ENCODE results near the gene PCDHGA12. TPM values are rescaled to one million over a fixed set of nuclear protein-coding genes. Genes with fewer than 3 reads are reported as not detected.

Gene PCDHGA12
- total RNA-seq, 2 experiments from 2014 or later = not detected

- Mint-ChIP-seq H3K27me3 (peaks cover 73% of the 10 kb centered on the region), H3K4me3 (peak overlapping the region; percentile 78), H3K36me3 (ENCODE audit: low read depth) (no peaks in the 10 kb centered on the region), H3K9me3 (no peaks in the 10 kb centered on the region), H3K27ac (no peak overlapping the region), H3K4me1 (ENCODE audit: low read depth) (peaks cover 36% of the 10 kb centered on the region)
- H3K9me3 ChIP-seq (ENCODE audit: control insufficient read depth in 1 of 2, insufficient read depth in 1 of 2, low read length in 2 of 2) = peaks cover 0 to 17% of the 10 kb centered on the region in 2 experiments
- TF ChIP-seq CTCF (IDR thresholded peaks at IDR 0.05) = no peak
- no peaks in the 10 kb centered on the region for H3K36me3 ChIP-seq (ENCODE audit: insufficient read depth, low read length)
- H3K4me1 ChIP-seq (ENCODE audit: insufficient read depth, low read length) = peaks cover 27% of the 10 kb centered on the region
- intact Hi-C loops (cut with DNase I, micrococcal nuclease) = no loop called here
- H3K27me3 ChIP-seq (ENCODE audit: control insufficient read depth in 1 of 2, insufficient read depth in 2 of 2, low read length in 2 of 2) = peaks cover 46 to 69% of the 10 kb centered on the region in 2 experiments
- peak overlapping the region; percentile 52 for H3K4me3 ChIP-seq (ENCODE audit: low read length)
- DNase-seq (no peak), ATAC-seq (ENCODE audit: poor library complexity) (no peak)
- ChIA-PET POLR2A (no interaction called here), CTCF (no interaction called here)
- H3K27ac ChIP-seq (ENCODE audit: low read depth in 1 of 2, low read length in 2 of 2) = no peak overlapping the region
Observed at GRCh38 chr5:141476132-141476911, 46.0 kb downstream of the PCDHGA12 start.

GRCh38 chr5:141477044-141477575, 46.8 kb downstream of the PCDHGA12 start:
- Mint-ChIP-seq H3K9me3 (no peaks in the 10 kb centered on the region), H3K4me3 (peak overlapping the region; percentile 79), H3K4me1 (ENCODE audit: low read depth) (peaks cover 36% of the 10 kb centered on the region), H3K27me3 (peaks cover 74% of the 10 kb centered on the region), H3K27ac (no peak overlapping the region), H3K36me3 (ENCODE audit: low read depth) (no peaks in the 10 kb centered on the region)
- Histone ChIP-seq H3K4me1 (ENCODE audit: insufficient read depth, low read length) (peaks cover 27% of the 10 kb centered on the region), H3K9me3 (ENCODE audit: control insufficient read depth in 1 of 2, insufficient read depth in 1 of 2, low read length in 2 of 2) (peaks cover 0 to 17% of the 10 kb centered on the region in 2 experiments), H3K36me3 (ENCODE audit: insufficient read depth, low read length) (no peaks in the 10 kb centered on the region), H3K27me3 (ENCODE audit: control insufficient read depth in 1 of 2, insufficient read depth in 2 of 2, low read length in 2 of 2) (peaks cover 46 to 71% of the 10 kb centered on the region in 2 experiments), H3K27ac (ENCODE audit: low read depth in 1 of 2, low read length in 2 of 2) (no peak overlapping the region), H3K4me3 (ENCODE audit: low read length) (peak overlapping the region; percentile 52)
- intact Hi-C loops (cut with DNase I, micrococcal nuclease) = no loop called here
- no peak for ATAC-seq (ENCODE audit: poor library complexity)
- POLR2A ChIA-PET = no interaction called here
- TF ChIP-seq CTCF (IDR thresholded peaks at IDR 0.05) = no peak
- CTCF ChIA-PET = no interaction called here
- no peak for DNase-seq

- peaks cover 81% of the 10 kb centered on the region for H3K27me3 Mint-ChIP-seq
- no peak for ATAC-seq (ENCODE audit: poor library complexity)
- H3K9me3 Mint-ChIP-seq = no peaks in the 10 kb centered on the region
- H3K27ac Mint-ChIP-seq = no peak overlapping the region
- H3K4me1 ChIP-seq (ENCODE audit: insufficient read depth, low read length) = peaks cover 27% of the 10 kb centered on the region
- no peaks in the 10 kb centered on the region for H3K36me3 ChIP-seq (ENCODE audit: insufficient read depth, low read length)
- ChIA-PET POLR2A (no interaction called here), CTCF (interaction anchor here (0.9 kb wide), 1 partner anchor 128 kb away, joined by 3 read pairs; the partner anchor contains the start of gene PCDHGB1)
- DNase-seq = no peak
- peaks cover 36% of the 10 kb centered on the region for H3K4me1 Mint-ChIP-seq (ENCODE audit: low read depth)
- peak overlapping the region; percentile 79 for H3K4me3 Mint-ChIP-seq
- H3K27me3 ChIP-seq (ENCODE audit: control insufficient read depth in 1 of 2, insufficient read depth in 2 of 2, low read length in 2 of 2) = peaks cover 49 to 71% of the 10 kb centered on the region in 2 experiments
- no peak for TF ChIP-seq CTCF (IDR thresholded peaks at IDR 0.05)
- no peak overlapping the region for H3K27ac ChIP-seq (ENCODE audit: low read depth in 1 of 2, low read length in 2 of 2)
- intact Hi-C loops (cut with DNase I, micrococcal nuclease) = no loop called here
- H3K9me3 ChIP-seq (ENCODE audit: control insufficient read depth in 1 of 2, insufficient read depth in 1 of 2, low read length in 2 of 2) = peaks cover 0 to 17% of the 10 kb centered on the region in 2 experiments
- H3K36me3 Mint-ChIP-seq (ENCODE audit: low read depth) = no peaks in the 10 kb centered on the region
- no peak overlapping the region for H3K4me3 ChIP-seq (ENCODE audit: low read length)
Observed at GRCh38 chr5:141477815-141478214, 47.5 kb downstream of the PCDHGA12 start.
